Brain microvascular endothelial cell (primary cell): ENCODE data around the gene ATP6V0A4.

Source experiments
- DNase-seq: peaks from one replicate; pipeline ENCODE4 v3.0.0-alpha.2; 2020
- H3K27ac ChIP-seq: fragments of 250-450 bp; sonication (Bioruptor Pico); 2 replicates; pipeline ENCODE4 v1.5.1; 2020; ENCODE audit warnings: mild to moderate bottlenecking, moderate library complexity
- H3K27me3 ChIP-seq: fragments of 250-450 bp; sonication (Bioruptor Pico); replicated peaks from 2 replicates; pipeline ENCODE4 v1.5.1; 2020; ENCODE audit warnings: mild to moderate bottlenecking
- H3K36me3 ChIP-seq: fragments of 250-450 bp; sonication (Bioruptor Pico); replicated peaks from 2 replicates; pipeline ENCODE4 v1.5.1; 2020; ENCODE audit warnings: mild to moderate bottlenecking
- H3K4me3 ChIP-seq: 2 replicates; pipeline ENCODE4 v1.5.1; 2011; ENCODE audit warnings: low read depth, mild to moderate bottlenecking, control low read depth, low read length, moderate library complexity
- CTCF ChIP-seq: IDR thresholded peaks from 2 replicates; pipeline ENCODE4 v1.5.1; 2011; ENCODE audit warnings: low read depth, mild to moderate bottlenecking, moderate library complexity, low read length, control low read depth, inconsistent platforms; ENCODE audit errors: missing control alignments
- in situ Hi-C: cut with HindIII; loops from 2 replicates; pipeline ENCODE4 v1.10.0; 2017; ENCODE audit warnings: low sequenced_read_pairs, low pct_ligation_motif_present

The ATP6V0A4 gene

GRCh38 chr7:138797715-138798320 is at the start of gene ATP6V0A4, which contains the start of gene TMEM213:
Gene ATP6V0A4, minus strand, starts transcription at chr7:138798196. Its CDS starts 26,949 bp downstream, at chr7:138771247.
Gene TMEM213, plus strand, starts transcription at chr7:138797994. Its CDS starts 111 bp downstream, at chr7:138798105.
- TF ChIP-seq CTCF: no peak
- in situ Hi-C loops: no loop called here
- H3K4me3 ChIP-seq: no peak within 1 kb of the TSS
- H3K27ac ChIP-seq: no peak within 1 kb of the TSS
- no peaks in the 10 kb centered on the region for H3K36me3 ChIP-seq
- peaks cover 3% of the 10 kb centered on the region for H3K27me3 ChIP-seq
- DNase-seq: no peak

- in situ Hi-C loops: no loop called here
- no peaks in the 10 kb centered on the region for H3K36me3 ChIP-seq
- no peak overlapping the region for H3K4me3 ChIP-seq
- no peak for TF ChIP-seq CTCF
- no peak for DNase-seq
- no peaks in the 10 kb centered on the region for H3K27me3 ChIP-seq
- no peak overlapping the region for H3K27ac ChIP-seq
Measured at GRCh38 chr7:138845711-138846110, 47.7 kb upstream of the ATP6V0A4 start.

- TF ChIP-seq CTCF: no peak
- H3K36me3 ChIP-seq: no peaks in the 10 kb centered on the region
- H3K27me3 ChIP-seq: no peaks in the 10 kb centered on the region
- in situ Hi-C loops: no loop called here
- DNase-seq: no peak
- no peak overlapping the region for H3K4me3 ChIP-seq
- no peak overlapping the region for H3K27ac ChIP-seq
Measured at GRCh38 chr7:138843632-138844580, 45.9 kb upstream of the ATP6V0A4 start.

- DNase-seq: peak; percentile 89
- H3K4me3 ChIP-seq: no peak overlapping the region
- no peaks in the 10 kb centered on the region for H3K36me3 ChIP-seq
- in situ Hi-C loops: no loop called here
- H3K27me3 ChIP-seq: no peaks in the 10 kb centered on the region
- TF ChIP-seq CTCF: no peak
- H3K27ac ChIP-seq: peak overlapping the region; percentile 44
Measured at GRCh38 chr7:138842111-138842510, 44.1 kb upstream of the ATP6V0A4 start.

- TF ChIP-seq CTCF: no peak
- H3K27ac ChIP-seq: no peak overlapping the region
Measured at GRCh38 chr7:138838166-138838565, 40.2 kb upstream of the ATP6V0A4 start.

More at GRCh38 chr7:138838166-138838565, 40.2 kb upstream of the ATP6V0A4 start:
- Histone ChIP-seq H3K27me3 (no peaks in the 10 kb centered on the region), H3K36me3 (no peaks in the 10 kb centered on the region), H3K4me3 (no peak overlapping the region)
- DNase-seq: no peak
- in situ Hi-C loops: no loop called here
